Right forelimb (tissue), 1 donor: ENCODE data around the gene PRPF6.
A peak's percentile ranks its signal among the peaks of the same experiment; 100 is the strongest.

ENCODE experiments used
- DNase-seq: peaks from one replicate; pipeline ENCODE4 v3.0.0-alpha.2; 2018

The PRPF6 gene

DNA sequence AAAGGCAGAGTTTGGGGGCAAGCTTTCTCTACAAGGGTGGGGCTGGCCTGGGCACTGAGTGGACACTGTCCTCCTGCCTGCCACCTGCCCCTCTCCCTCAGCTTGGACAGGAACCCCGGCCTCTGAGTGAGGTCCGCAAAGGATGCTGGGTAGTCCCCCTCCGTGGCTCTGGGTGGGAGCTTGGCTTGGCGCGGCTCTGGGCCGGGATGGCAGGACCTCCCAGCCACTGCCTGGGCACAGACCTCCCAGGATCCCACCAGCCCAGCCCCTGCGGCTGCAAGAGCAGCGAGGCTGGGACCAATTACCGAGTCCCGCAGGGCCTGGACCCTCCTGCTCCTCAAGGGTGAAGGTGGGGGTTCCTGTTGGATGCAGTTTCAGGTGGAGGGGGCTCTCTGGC, 71.4 kb downstream of the PRPF6 start:
- DNase-seq, result no peak

DNA sequence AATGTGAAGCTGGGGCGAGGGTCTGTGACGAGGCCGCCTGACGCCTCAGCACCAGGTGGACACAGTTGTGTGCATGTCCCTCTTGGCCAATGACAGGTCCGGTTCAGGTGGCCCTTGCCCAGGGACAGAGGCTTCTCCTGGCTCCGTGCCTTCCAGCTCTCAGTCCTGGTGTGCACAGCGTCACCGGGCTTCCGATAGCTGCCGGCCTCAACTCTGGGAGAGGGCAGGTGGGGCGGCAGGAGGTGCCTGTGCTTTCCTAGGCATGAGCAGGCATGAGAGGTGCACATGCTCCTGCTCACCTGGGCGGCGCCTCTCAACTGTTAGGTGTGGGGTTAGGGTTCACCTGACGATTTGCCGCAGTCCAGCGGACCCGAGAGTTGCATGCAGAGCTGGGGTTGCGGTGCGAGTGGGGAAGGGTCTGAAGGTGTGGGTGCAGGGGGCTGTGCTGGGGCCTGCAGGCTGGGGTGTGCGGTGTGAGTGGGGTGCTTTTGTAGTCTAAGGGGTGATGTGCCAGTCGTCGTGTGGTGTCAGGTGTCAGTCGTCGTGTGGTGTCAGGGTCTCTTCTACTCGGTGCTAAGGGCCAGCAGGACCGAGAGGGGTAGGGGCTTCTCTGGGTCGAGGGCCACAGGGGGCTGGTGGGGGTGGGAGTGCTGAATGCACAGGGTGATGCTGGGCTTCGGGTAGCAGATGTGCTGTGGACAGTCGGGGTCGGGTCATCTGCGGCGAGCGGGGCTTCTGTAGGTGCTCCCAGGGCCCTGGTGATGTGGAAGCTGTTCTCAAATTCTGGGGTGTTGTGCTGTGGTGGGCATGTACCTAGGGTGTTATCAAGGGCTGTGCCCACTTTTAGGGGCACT, 72.3 kb downstream of the PRPF6 start:
- no peak for DNase-seq

GRCh38 chr20:64053841-64054661, 73.1 kb downstream of the PRPF6 start:
- peak; percentile 76 for DNase-seq

DNA sequence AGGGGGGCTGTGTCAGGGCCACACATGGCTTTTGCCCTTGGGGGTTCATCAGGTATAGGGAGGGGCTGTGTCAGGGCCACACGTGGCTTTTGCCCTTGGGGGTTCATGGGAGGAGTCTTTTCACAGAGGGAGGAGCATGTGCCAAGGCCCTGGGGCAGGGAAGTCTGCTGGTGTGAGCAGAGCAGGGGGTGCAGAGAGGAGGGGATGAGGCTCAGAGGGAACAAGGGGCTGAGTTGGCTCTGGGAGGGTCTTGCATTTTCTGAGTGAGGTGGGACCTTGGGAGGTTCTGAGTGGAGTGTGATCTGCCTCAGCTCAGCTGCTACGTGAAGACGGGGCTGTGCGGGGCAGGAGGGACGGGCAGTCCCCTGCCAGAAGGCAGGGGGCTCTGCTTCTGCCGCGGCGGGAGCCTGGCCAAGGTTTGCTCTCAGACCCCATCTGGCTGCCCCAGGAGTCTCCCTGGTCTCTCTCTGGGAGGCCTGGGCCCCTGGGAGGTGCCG, 74.5 kb downstream of the PRPF6 start:
- no peak for DNase-seq

DNA sequence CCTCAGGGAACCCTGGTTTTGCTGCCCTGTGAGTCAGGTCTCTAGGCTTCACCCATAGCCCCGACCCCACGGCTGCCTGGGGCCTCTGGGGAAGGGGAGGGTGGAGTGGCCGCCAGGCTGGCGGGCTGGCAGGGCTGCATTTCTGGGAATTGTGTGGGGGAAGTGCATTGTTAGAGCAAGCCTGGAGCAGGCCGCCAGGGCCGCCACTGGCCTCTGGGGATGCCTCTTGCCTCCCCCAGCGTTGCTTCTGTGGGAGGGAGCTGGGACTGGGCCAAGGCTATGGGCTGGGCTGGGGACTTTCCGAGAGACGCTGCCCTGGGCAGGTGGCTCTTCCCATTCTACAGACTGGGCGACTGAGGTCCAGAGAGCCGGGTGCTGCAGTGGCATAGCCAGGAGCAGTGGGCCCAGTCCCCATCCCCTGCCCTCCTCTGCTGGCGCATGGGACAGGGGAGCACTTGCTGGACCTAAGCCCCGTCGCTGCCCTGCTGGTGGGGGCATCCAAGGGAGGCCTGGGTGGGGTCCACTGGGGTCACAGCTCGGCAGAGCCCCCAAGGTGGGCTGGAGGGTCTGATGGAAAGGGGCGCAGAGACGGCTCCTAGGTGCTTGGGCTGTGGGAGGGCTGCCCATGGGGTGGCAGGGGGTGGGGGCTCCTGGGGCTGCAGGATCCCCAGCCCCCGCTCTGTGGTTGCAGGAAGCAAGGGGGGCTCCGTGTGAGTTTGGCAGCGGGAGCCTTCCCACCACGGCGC, 75.1 kb downstream of the PRPF6 start:
- DNase-seq, result no peak

DNA sequence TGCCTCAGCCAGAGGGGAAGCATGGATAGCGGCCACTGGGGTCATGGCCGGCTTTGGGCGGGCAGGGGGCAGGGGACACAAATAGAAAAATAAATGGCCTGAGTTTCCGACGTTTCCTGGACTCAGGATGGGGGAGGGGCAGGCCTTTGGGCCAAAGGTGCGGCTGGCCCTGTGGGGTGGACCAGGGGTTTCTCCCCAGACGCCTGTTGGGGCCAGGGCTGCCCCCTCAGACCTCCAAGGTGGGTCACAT, 75.6 kb downstream of the PRPF6 start:
- DNase-seq, result no peak

DNA sequence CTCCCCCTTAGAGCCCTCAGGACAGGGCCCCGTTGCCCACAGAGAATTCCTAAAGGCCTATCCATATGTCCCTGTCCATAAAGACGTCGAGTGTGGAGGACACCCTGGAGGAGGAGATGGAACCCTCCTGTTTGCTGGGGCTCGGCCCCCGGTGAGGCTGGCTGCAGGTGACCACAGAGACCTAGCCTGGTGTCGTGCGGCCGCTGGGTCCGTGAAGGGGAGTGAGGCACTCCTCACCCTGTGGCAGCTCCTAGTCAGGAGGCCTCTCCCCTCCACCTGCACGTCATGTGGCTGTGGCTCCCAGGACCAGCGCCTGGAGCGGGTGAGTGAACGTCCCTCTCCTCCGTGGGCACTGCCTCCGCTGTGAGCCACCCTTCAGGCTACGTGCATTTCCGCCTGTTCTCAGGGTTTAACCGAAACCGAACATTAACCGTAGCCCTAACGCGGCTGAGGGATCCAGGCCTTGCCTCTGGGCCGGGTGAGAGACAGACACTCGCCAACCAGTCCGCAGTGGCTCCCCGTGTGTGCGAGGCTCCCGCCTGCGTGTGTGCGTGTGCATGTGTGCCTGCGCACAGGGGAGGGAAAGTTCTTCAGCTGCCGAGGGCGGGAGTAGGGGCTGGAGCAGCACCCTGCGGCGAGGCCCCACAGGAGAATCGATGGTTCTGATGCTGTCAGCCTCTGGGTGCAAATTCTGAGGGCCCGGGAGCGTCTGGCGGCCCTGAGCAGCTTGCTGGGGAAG, 76.1 kb downstream of the PRPF6 start:
- DNase-seq, result no peak

- peak; percentile 81 for DNase-seq
Observed at GRCh38 chr20:64057628-64058498, 76.9 kb downstream of the PRPF6 start.

GRCh38 chr20:64058536-64058935, 77.6 kb downstream of the PRPF6 start:
- no peak for DNase-seq

GRCh38 chr20:64062276-64062595, 81.3 kb downstream of the PRPF6 start:
- DNase-seq, result no peak

- DNase-seq, result peak; percentile 97
Observed at GRCh38 chr20:64062596-64063388, 81.9 kb downstream of the PRPF6 start, which contains the start of gene TCEA2. TSS of gene TCEA2 (plus strand) at chr20:64063198. CDS start at chr20:64063313, 115 bp downstream.

DNA sequence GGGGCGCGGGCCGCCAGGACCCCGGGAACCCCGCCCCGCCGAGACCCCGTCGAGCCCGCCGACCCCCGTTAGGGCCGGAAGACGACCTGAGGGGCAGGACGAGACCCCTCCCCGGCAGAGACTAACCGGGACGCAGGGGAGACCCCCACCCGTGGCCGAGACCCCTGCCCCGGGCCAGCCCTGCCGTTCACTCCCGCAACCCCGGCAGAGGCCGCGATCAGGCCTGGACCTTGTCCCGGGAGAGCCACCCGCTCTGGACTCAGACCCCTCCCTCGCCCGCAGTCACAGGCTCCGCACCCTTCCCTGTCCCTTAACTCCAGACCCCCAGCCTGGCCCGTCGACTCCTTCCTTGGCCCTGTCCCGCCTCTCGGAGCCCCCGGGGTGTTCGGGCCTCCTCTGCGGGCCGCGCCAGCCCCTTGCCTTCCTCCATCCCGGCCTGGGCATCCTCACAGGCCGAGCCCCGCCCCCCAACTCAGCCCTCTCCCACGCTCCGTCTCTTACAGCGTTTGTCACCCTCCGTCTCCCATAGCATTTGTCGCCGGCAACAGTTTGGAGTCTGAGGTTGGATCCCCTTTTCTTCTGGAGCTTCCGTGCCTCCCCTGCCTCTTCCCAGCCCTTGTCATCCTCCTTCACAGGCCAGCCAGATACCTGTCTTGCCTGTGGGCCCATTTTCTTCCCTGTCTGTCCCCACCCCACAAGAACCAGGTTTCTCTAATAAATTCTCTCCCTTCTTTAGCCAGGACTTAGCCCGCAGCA, 82.6 kb downstream of the PRPF6 start:
- no peak for DNase-seq

- no peak for DNase-seq
Observed at GRCh38 chr20:64064145-64064698, 83.3 kb downstream of the PRPF6 start.

GRCh38 chr20:64065062-64065973, 84.4 kb downstream of the PRPF6 start:
- DNase-seq, result no peak

DNA sequence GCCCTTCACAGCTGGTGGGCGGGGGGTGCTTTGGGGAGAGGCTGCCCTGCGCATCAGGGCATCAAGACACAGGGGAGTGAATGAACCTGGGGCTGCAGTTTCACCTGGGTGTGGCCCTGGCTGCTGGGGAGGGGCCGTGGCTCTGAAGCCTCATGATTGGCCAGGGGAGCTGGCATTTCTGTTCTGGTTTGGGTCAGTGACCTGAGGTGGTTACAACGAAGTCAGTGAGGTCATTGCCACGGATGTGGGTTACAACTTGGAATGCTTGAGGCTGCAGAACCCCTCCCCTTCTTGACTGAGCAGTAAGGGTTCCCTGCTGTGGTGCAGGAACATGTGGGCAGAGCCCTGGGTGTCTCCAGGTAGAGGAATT, 85.0 kb downstream of the PRPF6 start:
- no peak for DNase-seq

DNA sequence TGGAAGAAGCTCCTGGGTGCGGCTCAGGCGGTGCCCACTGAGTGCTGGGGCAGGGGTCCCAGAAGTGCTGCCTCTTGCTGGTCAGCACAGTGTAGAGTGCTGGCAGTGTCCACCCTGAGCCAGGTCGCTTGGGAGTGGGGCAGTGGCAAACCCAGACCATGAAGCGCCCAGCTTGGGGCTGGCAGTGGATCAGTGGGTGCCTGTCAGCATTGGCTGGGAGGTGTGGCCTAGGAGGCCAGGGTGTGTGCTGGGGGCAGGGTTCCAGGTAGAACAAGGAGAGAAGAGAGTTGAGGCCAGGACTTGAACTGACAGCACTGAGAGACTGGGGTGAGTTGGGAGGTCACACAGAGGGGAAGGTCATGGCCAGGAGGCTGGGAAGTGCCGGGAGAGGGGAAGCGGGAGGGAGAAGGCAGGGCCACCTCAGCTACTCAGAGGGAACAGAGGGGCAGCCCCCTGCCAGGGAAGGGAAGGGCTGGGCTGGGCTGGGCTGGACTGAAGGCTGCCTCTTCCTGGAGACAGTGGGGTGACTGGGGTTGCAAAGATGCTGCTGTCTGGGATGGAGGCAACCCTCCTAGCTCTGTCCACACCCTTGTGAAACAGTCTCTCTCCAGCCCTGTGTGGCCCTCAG, 86.2 kb downstream of the PRPF6 start:
- no peak for DNase-seq

DNA sequence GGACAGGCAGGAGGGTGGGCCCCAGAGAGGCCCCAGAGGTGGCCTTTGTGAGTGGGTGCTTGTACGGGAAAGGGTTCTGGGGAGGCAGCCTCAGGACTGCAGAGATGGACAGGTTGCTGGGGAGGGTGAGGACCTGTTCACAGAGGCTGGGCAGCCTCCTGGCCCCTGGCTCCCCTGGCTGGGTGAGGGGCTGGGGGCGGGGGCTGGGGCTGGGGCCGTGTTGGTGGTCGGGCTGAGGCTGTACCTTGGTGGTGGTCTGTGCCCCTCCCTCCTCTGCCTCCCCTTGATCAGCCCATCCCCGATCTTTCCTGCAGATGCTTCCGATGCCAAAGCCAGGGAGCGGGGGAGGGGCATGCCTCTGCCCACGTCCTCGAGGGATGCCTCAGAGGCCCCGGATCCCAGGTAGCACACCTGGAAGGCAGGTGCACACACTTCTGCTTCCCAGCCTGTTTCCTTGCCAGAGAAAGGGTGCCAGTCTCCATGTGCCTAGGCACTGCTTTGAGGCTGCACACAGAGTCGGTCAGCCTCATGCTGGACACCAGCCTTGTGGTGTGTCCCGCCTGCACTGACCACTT, 86.9 kb downstream of the PRPF6 start:
- DNase-seq, result no peak
